Right renal cortex interstitium (tissue), 3 donors: ENCODE measurements around the gene SIX1. TPM values are rescaled to one million over a fixed set of nuclear protein-coding genes. Genes with fewer than 3 reads are reported as not detected.

Source experiments
- DNase-seq, 3 donors: peaks; one replicate each; pipeline ENCODE4 v3.0.0-alpha.2; 2013; ENCODE audit warnings: low read depth in 3 of 3, low spot score in 2 of 3
- polyA plus RNA-seq, 3 donors: library from polyadenylated mRNA; unstranded; fragments of 120-200 nt; gene quantifications; one replicate each; pipeline ENCODE4 v1.2.1, GENCODE V29; 2013; ENCODE audit not compliant: insufficient read length in 3 of 3

The SIX1 gene
- polyA plus RNA-seq, result 10 to 100 TPM in 2 of 3 donors, 1 to 10 TPM in 1; 7.5 to 12.4 (median 10.3) TPM

DNA sequence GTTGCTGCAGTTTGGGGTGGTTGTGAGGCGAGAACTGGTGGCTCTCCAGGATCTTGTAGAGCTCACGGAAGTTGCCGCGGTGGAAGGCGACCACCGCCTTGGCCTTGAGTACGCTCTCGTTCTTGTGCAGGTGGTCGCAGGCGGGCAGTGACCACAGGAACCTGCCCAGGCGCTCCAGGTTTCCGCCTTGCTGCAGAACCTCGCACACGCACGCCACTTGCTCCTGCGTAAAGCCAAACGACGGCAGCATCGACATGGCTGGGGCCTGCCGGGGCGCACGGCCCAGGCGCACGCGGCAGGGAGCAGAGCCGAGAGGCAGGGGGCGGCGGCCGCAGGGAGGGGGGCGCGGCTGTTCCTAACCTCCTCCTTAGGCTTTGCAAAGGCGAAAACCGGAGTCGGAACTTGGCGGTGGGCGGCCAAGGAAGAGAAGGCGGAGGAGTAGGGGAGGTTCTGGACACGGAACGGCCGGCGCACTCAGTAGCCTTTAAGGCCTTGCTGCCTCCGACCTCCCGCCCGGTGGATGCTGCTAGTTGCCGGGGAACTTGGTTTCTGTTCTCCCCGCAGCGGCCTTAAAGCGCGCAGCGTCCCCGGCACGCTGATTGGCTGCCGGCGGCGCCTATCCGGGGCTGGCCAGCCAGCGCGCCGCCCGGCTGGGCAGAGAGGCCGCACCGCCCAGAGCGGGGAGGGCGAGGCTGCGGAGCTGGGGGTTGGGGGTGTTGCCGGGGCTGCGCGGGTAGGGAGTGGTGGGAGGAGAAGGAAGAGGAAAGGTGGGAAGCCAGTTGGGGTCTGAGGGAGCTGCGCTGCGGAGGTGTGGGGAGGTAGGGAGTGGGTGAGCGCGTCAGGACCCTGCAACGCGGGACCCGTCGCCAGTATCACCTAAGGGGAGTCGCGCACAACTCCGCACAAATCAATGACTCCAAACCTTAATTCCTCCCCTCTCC, at the start of gene SIX1:
TSS of gene SIX1 (minus strand) at position 544 of the 941 bp plus-strand sequence. CDS start at position 256, 288 bp downstream.
- DNase-seq, result no peak

DNA sequence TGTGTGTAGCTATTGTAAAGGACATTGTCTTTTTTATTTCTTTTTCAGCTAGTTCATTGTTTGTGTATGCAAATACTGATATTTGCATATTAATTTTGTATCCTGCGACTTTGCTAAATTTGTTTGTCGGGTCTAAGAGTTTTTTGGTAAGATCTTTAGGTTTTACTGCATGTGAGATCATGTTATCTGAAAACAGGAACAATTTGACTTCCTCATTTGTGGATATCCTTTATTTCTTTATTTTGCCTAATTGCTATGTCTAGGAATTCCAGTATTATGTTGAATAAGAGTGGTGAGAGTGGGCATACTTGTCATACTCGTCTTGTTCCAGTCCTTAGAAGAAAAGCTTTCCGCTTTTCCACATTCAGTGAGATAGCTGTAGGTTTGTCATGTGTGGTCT, 46.0 kb upstream of the SIX1 start:
- no peak for DNase-seq

DNA sequence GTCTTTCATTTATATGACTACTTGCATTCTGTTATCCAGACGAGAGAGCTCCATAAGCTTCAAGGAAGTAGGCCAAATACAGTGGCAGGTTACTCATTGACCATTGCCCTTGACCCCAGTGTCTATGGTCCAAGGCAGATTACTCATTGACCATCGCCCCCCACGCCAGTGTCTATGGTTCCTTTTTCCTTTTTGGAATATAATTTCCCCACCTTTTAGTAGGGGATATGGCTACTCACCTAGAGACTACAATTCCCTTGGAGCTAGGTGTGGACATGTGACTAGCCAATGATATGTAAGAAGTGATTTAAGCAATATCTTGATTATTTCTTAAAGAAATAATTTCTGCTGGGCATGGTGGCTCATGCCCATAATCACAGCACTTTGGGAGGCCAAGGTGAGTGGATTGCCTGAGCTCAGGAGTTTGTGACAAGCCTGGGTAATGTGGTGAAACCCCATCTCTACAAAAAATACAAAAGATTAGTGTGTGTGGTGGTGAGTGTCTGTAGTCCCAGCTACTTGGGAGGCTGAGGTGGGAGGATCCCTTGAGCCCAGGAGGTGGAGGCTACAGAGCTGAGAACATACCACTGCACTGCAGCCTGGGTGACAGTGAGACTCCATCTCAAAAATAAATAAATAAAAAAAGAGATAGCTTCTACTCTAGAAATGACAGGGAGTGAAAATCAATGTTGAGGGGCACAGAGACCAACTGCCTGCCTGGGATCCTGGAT, 42.3 kb upstream of the SIX1 start:
- DNase-seq, result no peak

DNA sequence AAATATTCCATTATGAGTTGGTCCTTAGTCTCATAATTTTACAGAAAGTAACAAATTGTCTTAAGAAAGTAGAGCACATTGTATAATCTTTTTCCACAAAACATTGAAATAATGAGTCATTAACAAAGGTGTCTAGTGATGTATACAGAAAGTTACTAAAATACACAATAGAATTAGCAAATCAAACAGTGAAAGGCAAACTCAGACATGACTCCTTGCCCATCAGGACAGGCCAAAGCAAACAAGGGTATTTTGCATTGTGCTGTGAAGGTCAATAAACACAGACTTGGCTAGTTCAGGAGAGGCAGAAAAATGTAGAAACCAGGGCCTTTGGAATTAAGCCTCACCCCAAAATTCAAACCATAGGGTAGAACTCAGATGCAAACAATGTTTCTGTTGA, 37.6 kb upstream of the SIX1 start:
- DNase-seq, result no peak

DNA sequence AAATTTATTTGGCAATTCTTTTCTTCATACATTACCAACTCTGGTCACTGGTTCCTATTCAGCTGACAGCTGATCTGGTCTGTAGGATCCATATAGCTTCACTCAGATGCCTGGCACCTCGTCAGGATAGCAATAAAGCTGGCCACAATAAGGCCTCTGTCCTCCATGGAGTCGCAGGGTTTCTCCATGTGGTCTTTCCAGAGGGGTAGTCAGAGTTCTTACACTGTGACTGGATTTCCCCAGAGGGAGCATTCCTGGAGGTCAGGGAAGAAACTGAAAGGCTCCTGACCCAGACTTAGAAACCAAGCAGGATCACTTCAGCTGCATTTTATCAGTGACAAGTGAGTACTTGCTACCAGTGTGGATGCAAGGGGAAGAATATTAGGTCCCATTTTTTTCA, 34.9 kb upstream of the SIX1 start:
- DNase-seq, result no peak

DNA sequence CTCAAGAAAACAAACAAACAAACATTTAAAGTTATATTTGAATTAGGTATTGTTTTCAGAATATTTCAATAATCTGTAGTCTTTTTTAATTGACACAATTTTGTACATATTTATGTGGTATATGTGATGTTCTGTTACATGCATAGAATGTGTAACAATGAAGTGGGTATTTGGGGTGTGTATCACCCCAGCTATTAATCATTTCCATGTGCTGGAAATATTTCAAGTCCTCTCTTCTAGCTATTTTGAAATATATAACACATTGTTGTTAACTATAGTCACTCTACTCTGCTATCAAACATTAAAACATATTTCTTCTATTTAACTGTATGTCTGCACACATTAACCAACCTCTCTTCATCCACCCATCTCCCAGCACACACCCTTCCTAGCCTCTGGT, 32.0 kb upstream of the SIX1 start:
- no peak for DNase-seq

DNA sequence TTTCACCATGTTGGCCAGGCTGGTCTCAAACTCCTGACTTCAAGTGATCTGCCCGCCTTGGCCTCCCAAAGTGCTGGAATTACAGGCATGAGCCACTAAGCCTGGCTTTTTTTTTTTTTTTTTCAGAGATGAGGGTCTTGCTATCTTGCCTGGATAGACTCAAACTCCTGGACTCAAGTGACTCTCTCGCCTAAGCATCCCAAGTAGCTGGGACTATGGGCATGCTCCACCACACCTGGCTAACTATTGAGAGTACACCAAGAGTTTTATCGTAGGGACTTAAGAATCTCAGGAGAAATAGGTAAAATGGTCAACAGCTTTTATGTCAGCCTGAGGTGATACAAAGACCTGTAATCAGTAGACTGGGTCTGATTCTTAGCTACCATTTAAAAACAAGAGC, 31.2 kb upstream of the SIX1 start:
- no peak for DNase-seq

DNA sequence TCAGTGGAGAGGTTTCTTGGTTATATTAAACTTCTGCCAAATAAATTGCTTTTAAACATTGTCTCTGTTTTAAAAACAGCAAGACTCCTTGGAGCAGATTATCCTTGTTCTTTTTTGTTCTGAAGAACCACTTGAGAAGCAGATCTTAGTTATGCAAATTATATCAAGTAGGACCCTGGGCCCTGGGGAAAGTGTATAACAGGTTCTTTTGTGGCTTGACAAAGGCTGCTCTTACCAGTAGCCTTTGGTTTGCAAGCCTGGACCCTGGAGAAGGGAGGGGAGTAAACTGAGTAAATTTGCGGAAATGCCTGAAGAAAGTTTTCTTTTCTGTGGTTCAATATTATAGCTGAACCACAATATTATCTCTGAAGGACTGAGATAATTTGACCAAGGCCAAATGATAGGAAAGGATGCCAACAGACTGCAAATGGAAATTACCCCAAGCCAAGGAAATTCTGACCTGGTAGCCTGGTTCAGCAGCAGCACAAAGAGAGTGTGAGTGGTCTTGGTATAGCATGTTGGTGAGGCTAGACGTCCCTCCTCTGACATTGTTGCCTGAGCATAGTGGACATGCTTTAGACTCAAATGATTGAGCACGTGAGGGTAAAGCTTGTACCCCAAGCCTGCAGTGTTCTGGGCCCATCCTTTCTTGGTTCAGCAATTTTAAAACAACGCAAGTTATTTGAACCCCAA, 30.4 kb upstream of the SIX1 start:
- no peak for DNase-seq

DNA sequence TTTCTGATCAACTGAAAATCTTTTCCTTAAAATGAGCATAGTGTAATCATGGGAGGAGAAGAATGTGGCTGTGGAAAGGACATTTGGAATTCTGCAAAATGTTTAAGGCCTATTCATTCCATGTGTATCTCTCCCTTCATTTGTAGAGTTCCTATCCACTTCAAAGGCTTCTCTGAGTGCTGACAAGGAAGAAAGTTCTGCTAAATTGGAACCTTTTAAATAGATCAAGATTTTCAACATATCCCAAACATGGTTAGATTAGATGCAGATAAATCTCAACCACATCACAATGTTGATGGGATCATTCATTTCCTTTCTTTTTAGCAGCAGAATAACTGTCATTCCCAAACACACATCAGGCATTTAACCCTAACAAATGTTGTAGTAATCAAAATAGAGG, 28.4 kb upstream of the SIX1 start:
- DNase-seq, result no peak

DNA sequence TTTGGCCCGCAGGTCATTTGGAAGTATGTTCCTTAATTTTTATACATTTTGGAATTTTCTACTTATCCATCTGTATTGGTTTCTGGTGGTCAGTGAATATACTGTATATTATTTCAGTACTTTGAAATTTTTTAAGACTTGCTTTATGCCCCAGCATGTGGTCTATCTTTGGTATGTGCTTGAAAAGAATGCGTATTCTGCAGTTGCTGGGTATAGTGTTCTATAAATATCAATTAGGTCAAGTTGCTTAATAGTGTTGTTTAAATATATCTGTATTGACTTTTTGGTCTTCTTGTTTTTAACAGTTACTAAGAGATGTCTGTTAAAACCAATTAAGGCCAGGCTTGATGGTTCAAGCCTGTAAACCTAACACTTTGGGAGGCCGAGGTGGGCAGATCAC, 21.7 kb upstream of the SIX1 start:
- DNase-seq, result no peak

DNA sequence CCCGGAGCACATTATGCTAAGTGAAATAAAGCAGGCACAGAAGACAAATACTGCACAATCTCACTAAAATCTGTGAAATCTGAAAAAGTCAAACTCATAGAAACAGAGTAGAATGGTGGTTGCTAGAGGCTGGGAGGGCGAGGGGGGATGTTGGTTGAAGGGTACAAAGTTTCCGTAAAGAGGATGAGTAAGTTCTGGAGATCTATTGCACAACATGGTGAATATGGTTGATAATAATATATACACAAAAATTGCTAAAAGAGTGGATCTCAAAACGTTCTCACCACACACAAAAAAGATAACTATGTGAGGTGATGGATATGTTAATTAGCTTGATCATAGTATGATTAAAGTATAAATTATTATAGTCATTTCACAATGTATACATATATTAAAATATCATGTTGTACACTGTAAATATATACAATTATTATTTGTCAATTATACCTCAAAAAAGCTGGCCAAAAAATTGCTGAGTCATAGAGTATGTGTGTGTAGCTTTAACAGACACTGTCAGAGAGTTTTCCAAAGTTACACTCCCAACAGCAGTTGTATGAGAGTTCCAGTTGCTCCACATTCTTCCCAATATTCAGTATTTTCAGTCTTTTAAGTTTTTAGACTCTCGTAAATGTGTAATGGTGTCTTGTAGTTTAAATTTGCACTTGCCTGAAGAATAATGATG, 19.3 kb upstream of the SIX1 start:
- no peak for DNase-seq

DNA sequence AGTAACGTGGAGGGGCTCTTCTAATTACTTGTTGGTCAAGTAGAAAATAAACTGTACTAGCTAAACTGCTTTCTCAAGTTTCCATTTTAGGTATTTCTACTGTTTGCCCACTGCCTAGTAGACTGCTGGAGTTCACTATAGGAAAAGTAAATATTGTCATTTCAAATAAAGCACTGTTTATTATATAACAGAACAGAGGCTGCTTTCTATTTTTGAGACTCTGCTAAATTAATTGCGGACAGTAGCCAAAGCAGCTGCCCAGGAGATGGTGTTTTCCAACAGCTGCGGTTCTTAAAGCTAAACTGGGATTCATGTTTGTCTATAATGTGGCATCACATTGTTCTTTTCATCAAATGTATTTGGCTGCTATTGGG, 15.9 kb upstream of the SIX1 start:
- no peak for DNase-seq

DNA sequence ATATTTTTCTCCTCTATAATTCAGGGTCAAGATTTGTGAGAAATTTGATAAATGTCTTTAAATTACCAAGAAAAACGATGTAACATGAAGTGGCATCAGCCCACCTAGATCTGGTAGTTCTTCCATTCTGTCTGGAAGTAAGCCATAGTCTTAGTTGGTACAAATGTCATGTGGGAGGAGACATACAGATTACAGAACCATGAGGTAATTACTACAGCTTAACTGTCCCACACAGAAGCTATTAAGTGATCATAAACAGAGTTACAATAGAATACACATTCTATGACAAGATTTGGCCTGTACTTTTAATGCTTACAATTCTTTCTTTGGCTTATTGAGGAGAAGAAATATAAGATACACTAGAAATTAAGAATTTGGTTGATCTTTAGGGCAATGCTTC, 13.7 kb upstream of the SIX1 start:
- no peak for DNase-seq

DNA sequence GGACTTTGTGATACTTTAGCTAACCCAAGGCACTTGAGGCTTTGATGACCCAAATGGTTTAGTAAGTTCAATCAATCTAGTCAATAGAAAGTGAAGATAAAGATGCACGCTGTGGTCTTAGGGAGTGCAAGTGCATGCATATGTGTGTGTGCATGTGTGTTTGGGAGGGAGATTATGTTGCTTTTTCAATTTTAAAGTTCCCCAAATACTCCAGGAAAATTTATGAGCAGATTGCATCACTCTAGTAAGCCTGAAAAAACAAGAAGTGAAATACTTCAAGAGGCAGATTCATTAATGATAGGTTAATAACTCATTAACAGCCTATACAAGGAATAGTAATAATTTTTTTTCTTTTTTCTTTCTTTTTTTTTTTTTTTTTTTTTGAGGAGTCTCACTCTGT, 12.4 kb upstream of the SIX1 start:
- DNase-seq, result no peak

DNA sequence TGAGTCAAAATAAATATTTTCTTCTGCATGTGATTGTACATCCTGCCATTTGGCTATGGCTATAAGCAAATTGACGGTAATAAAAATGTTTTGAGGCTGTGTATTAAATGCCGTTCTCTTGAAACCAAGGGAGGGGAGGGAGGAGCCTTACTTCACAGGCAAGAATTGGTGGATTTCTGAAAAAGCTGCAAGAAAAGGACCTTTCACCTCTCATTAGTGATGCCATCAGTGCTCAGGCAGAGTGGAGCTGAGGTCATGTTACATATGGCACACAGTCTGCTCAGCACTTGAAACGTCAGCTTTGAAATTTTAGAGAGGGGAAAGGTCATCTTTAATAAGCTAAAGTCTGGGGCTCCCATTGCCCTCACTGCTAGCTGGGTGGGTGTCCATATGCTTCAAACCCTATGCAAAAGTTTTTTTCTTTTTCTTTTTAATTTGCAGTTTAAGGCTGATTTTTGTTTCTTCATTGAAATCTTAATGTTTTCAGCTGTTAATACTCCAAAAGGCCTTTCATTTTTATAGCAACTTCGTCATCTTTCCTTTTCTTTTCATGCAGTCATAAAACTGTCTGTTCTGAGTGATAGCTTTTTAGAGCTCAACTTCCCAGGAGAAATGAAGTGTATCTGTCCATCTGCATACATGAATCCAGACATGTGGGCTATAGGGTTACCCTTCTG, 9.8 kb upstream of the SIX1 start:
- no peak for DNase-seq

DNA sequence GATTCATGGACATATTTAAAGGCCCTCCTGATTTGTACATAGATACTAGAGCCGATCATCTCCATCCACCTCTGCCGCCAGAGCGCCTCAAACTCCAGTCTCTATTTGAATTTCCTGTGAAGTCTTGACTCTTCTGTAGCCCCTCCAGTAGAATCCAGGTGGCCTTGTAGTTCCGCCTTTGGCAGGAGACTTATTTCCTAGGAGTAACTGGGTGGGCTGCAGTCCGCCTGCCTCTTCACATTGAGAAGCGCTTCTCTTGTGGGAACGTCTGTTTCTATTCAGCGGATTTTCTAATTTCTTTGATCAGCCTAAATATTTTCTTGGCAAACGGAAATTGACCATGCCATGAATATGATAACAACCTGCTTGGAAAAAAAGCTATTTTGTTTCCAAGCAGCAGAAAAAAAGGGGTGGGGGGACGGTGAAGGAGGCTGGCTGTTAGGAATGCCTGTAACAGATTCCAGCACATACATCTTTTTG, 9.0 kb upstream of the SIX1 start:
- DNase-seq, result no peak

DNA sequence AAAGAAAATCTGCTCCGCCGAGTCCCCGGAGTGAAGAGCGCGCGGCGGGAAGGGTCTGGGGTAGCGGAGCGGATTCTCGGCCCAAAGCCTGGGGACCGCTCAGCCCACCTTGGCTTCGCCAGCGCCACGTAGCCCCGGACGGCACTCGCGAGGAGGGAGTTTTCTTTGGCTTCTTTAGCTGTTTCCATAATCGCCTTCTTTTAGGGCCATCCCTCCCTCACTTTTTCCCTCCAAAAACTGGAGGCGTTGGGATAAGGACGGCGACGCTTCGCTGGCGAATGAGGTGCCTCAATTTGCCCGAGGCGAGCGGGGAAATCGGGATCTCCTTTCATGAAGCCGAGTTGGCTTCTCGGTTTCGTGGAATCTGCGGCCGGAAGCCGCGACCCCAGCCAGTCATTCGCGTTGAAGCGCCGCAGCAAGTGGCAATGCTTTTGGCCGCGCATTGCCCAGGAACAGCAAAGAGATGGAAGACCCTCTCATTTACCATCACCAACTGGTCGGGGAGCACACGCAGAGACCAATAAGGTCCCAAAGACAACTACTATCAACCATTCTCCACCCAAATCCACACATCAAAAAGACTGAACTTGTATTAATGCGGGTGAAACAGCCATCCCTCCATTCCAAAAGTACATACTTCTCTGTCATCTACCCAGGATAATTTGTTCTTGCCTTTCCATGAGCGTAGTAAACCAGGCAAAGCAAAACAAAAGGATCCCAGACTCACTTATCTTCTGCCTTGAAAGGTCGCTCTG, 8.4 kb upstream of the SIX1 start:
- DNase-seq, result no peak

DNA sequence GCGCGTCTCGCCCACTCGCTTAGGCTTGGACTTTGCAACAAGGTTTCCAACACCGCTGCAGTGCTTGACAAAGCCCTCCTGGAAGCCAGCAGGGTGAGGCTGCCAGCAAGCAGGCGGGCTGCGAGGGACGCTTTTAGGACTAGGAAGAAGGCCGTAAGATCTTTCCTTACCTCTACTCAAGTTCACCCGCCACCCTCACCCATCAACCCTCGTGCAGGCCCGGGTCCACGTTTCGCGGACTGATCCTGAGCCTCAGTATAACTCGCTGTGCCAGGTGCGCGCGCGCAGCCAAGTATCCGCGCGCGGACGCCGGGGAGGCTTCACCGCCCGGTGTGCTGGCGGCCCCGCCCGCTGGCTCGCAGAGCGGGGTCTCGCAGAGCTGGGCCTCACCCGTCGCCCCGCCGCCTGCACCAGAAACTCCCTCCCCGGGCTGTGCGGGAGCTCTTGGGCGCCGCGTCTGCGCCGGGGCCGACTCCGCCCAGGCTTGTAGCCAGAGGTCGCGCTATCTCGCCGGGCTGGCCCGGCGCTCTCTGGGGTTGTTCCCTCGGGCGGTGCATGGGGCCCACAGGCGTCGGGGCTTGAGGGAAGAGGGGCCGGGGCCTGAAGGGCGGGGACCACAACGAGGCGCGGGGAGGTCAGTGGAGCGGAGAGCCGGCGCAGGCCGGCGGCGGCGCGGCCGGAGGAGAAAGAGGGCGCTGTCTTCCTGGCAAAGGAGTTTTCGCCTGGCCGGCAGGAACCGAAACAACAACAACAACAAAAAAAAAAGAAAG, 7.6 kb upstream of the SIX1 start:
- no peak for DNase-seq
